HG03575 (cell line): ENCODE data around the gene MICAL3.
"Not testable (repeated sequence)": the region's sequence is repeated elsewhere in the genome, so short reads cannot be mapped to it uniquely, and the experiment has no call there.

Experiments
- ATAC-seq: cut with Tn5 transposase; IDR thresholded peaks from one replicate; pipeline ENCODE4 v1.9.1; 2021; ENCODE audit not compliant: unreplicated experiment, insufficient number of reproducible peaks, low FRiP score; ENCODE audit errors: extremely low read depth

The MICAL3 gene

GRCh38 chr22:18008136-18008535, 16.2 kb downstream of the MICAL3 start:
- ATAC-seq, result no peak

GRCh38 chr22:18005201-18005926, 19.0 kb downstream of the MICAL3 start:
- ATAC-seq, result no peak

GRCh38 chr22:18001894-18002315, 22.5 kb downstream of the MICAL3 start:
- ATAC-seq, result not testable (repeated sequence)

GRCh38 chr22:18001040-18001893, 23.1 kb downstream of the MICAL3 start:
- no peak for ATAC-seq

- ATAC-seq, result no peak
Measured at GRCh38 chr22:18000441-18001039, 23.8 kb downstream of the MICAL3 start.

GRCh38 chr22:17999851-18000250, 24.5 kb downstream of the MICAL3 start:
- ATAC-seq, result no peak

GRCh38 chr22:17998913-17999312, 25.4 kb downstream of the MICAL3 start:
- ATAC-seq, result no peak

GRCh38 chr22:17997456-17997855, 26.9 kb downstream of the MICAL3 start:
- no peak for ATAC-seq

- ATAC-seq, result not testable (repeated sequence)
Measured at GRCh38 chr22:17995256-17995655, 29.1 kb downstream of the MICAL3 start.

- no peak for ATAC-seq
Measured at GRCh38 chr22:17994424-17995108, 29.8 kb downstream of the MICAL3 start.

- not testable (repeated sequence) for ATAC-seq
Measured at GRCh38 chr22:17992976-17993375, 31.4 kb downstream of the MICAL3 start.

GRCh38 chr22:17991992-17992391, 32.4 kb downstream of the MICAL3 start:
- ATAC-seq, result not testable (repeated sequence)

GRCh38 chr22:17990942-17991341, 33.4 kb downstream of the MICAL3 start:
- ATAC-seq, result no peak

- no peak for ATAC-seq
Measured at GRCh38 chr22:17990147-17990546, 34.2 kb downstream of the MICAL3 start.

GRCh38 chr22:17988800-17989513, 35.4 kb downstream of the MICAL3 start:
- no peak for ATAC-seq

GRCh38 chr22:17985606-17986005, 38.8 kb downstream of the MICAL3 start:
- ATAC-seq, result no peak

- not testable (repeated sequence) for ATAC-seq
Measured at GRCh38 chr22:17985071-17985470, 39.3 kb downstream of the MICAL3 start.

GRCh38 chr22:17984114-17984513, 40.2 kb downstream of the MICAL3 start:
- no peak for ATAC-seq
